K562 (cell line): ENCODE data around the gene CD300C. TPM values are rescaled to one million over a fixed set of nuclear protein-coding genes. Genes with fewer than 3 reads are reported as not detected.

Experiments used
- ATAC-seq: fragments of 200-7000 bp; cut with Tn5 transposase; 3 replicates; pipeline ENCODE4 v1.9.1; 2020; ENCODE audit warnings: moderate library complexity
- BruUV-seq: library from RNA; stranded (reverse); fragments of 400-500 nt; replicated peaks from 2 replicates; lab custom pipeline; 2021; lab: Mats Ljungman, UMichigan
- CTCF ChIA-PET: fragments of 300-600 bp; formaldehyde crosslinking; extraction: SDS; loops from one replicate; lab custom pipeline; 2021; ENCODE audit warnings: low intra/inter-chr PET ratio; lab: Yijun Ruan, JAX
- POLR2A ChIA-PET: fragments of 300-600, 350-650 bp; sonication (Branson Sonifier 250); formaldehyde crosslinking; extraction: SDS; loops from one replicate; lab custom pipeline; 2021; ENCODE audit warnings: antibody characterized with exemption, inconsistent platforms; lab: Yijun Ruan, JAX
- DNase-seq, 4 experiments: peaks; one replicate each; pipeline versions ENCODE4 v3.0.0 to v3.0.0-alpha.2; 2011 to 2018; ENCODE audit warnings: low spot score in 3 of 4, mixed read lengths in 3 of 4; ENCODE audit errors: extremely low read depth in 1 of 4
- FAIRE-seq: peaks from 2 replicates; lab custom pipeline; 2011; peaks lifted over from hg19 to GRCh38; lab: Jason Lieb, UNC
- H2AFZ ChIP-seq: 2 replicates; pipeline ENCODE4 v1.6.0; 2011; ENCODE audit warnings: low read depth, low read length, control low read depth, inconsistent platforms
- H3K27ac ChIP-seq: fragments of 200-600 bp; 3 replicates; pipeline ENCODE4 v1.8.0; 2011; ENCODE audit warnings: low read depth, mild to moderate bottlenecking, control low read depth, inconsistent platforms, low read length, moderate library complexity, mixed read lengths; ENCODE audit errors: extremely low read depth
- H3K27me3 ChIP-seq, 2 experiments: fragments of 300-600 bp in 1 of 2; 2 replicates in 1 of 2; 3 replicates in 1 of 2; pipeline versions ENCODE4 v1.6.0 to v1.8.0; 2011; ENCODE audit warnings: inconsistent platforms in 2 of 2, low read length in 2 of 2, mild to moderate bottlenecking in 1 of 2, mixed read lengths in 1 of 2, moderate library complexity in 1 of 2; ENCODE audit not compliant: control insufficient read depth in 2 of 2, insufficient read depth in 2 of 2
- H3K36me3 ChIP-seq: fragments of 300-600 bp; 3 replicates; pipeline ENCODE4 v1.8.0; 2011; ENCODE audit warnings: mild to moderate bottlenecking, low read length, inconsistent platforms; ENCODE audit not compliant: control insufficient read depth, insufficient read depth
- H3K4me1 ChIP-seq, 2 experiments: fragments of 200-600 bp in 1 of 2; replicated peaks in 1 of 2; 2 replicates in 1 of 2; 3 replicates in 1 of 2; pipeline versions ENCODE4 v1.5.1 to v1.8.0; 2011; ENCODE audit warnings: inconsistent platforms in 2 of 2, low read length in 2 of 2, mild to moderate bottlenecking in 1 of 2, mixed read lengths in 1 of 2, moderate library complexity in 1 of 2; ENCODE audit not compliant: control insufficient read depth in 2 of 2, insufficient read depth in 2 of 2
- H3K4me2 ChIP-seq: 2 replicates; pipeline ENCODE4 v1.6.1; 2011; ENCODE audit warnings: low read length, control low read depth, inconsistent platforms, mixed read lengths; ENCODE audit not compliant: insufficient read depth
- H3K4me3 ChIP-seq: fragments of 200-600 bp; sonication (generic), shearing (Covaris generic); 2 replicates; pipeline ENCODE4 v1.5.1; 2016; ENCODE audit warnings: control low read depth, inconsistent platforms
- H3K79me2 ChIP-seq: fragments of 200-600 bp; 3 replicates; pipeline ENCODE4 v1.8.0; 2011; ENCODE audit warnings: low read length, inconsistent platforms; ENCODE audit not compliant: control insufficient read depth, insufficient read depth
- H3K9ac ChIP-seq, 2 experiments: 2 replicates each; pipeline versions ENCODE4 v1.6.0 to v1.6.1; 2011; ENCODE audit warnings: low read depth in 2 of 2, low read length in 2 of 2, control low read depth in 1 of 2, inconsistent platforms in 1 of 2, mild to moderate bottlenecking in 1 of 2, mixed read lengths in 1 of 2; ENCODE audit not compliant: insufficient read depth in 1 of 2
- H3K9me1 ChIP-seq: one replicate; pipeline ENCODE4 v1.6.0; 2011; ENCODE audit warnings: inconsistent platforms, mild to moderate bottlenecking, low read length, moderate library complexity; ENCODE audit not compliant: control insufficient read depth, insufficient read depth
- H3K9me3 ChIP-seq: replicated peaks from 2 replicates; pipeline ENCODE4 v1.5.1; 2011; ENCODE audit warnings: low read depth, low read length, inconsistent platforms; ENCODE audit not compliant: control insufficient read depth, insufficient read depth
- H4K20me1 ChIP-seq: replicated peaks from 2 replicates; pipeline ENCODE4 v1.6.1; 2011; ENCODE audit warnings: low read length, inconsistent platforms, mixed read lengths; ENCODE audit not compliant: control insufficient read depth, insufficient read depth
- ATF3 ChIP-seq, 2 experiments: fragments of 450-650 bp in 1 of 2; sonication (generic) in 1 of 2; formaldehyde crosslinking in 1 of 2; IDR thresholded peaks in 1 of 2; conservative IDR thresholded peaks in 1 of 2; 2 replicates each; pipeline versions ENCODE4 v1.6.1 to v1.8.1; 2016 to 2023; ENCODE audit warnings: mild to moderate bottlenecking in 2 of 2, moderate library complexity in 2 of 2, inconsistent platforms in 1 of 2, missing genetic modification reagents in 1 of 2
- KDM1A ChIP-seq, 2 experiments: fragments of 450-650 bp; IDR thresholded peaks; 2 replicates each; pipeline ENCODE4 v1.6.1; 2016; ENCODE audit warnings: mild to moderate bottlenecking in 2 of 2
- ZNF197 ChIP-seq: fragments of 200-800 bp; sonication (Bioruptor generic); IDR thresholded peaks from 2 replicates; pipeline ENCODE4 v1.6.1; 2016; ENCODE audit warnings: low read depth, missing genetic modification characterization, missing compliant biosample characterization
- ZSCAN32 ChIP-seq: fragments of 450-650 bp; formaldehyde crosslinking; IDR thresholded peaks from 2 replicates; pipeline ENCODE4 v1.4.0; 2020; ENCODE audit warnings: mild to moderate bottlenecking, moderate library complexity
- WGBS: fragments of 100-300 bp; shearing (Covaris generic); methylation state at CpG from one replicate; pipeline ENCODE4 v1.1.6; 2016; ENCODE audit warnings: low coverage, mixed read lengths; ENCODE audit not compliant: insufficient coverage; ENCODE audit errors: missing lambda C conversion rate; 5-methylcytosine and 5-hydroxymethylcytosine counted together
- in situ Hi-C: fragments of 300-500 bp; cut with MboI; formaldehyde crosslinking; loops from 4 replicates; pipeline ENCODE4 v1.15.0; 2018; ENCODE audit warnings: inconsistent platforms, mixed read lengths
- intact Hi-C: fragments of 100-400 bp; cut with micrococcal nuclease; formaldehyde crosslinking; loops from 2 replicates; pipeline ENCODE4 v1.14.2; 2022
- polyA plus RNA-seq, 8 experiments: library from polyadenylated mRNA; depleted of rRNA in 4 of 8; stranded (reverse) in 5 of 8; unstranded in 3 of 8; fragments of >200 nt; fragmentation: Nextera tagmentation in 2 of 8; fragmentation: Illumina TruSeq in 1 of 8; extraction: Ambion mirVana in 2 of 8; extraction: Trizol in 1 of 8; gene quantifications; 2 replicates each; pipeline versions ENCODE4 v1.2.1 to v1.2.3, GENCODE V29; 2011 to 2014; ENCODE audit warnings: inconsistent platforms in 1 of 8, missing spikeins in 1 of 8
- total RNA-seq, 7 experiments: library from RNA; depleted of rRNA in 6 of 7; stranded (reverse); fragments of >200 nt in 6 of 7; fragmentation: Illumina TruSeq in 2 of 7; extraction: Trizol in 2 of 7; gene quantifications; 2 replicates each; pipeline versions ENCODE4 v1.2.1 to v1.2.3, GENCODE V29; 2011 to 2021; ENCODE audit warnings: low replicate concordance in 1 of 7
- TF ChIP-seq, protein P1 (sequence below): fragments of 450-650 bp; IDR thresholded peaks from 2 replicates; pipeline ENCODE4 v1.6.1; 2016

The CD300C gene
- total and polyA plus RNA-seq, 9 of the 15 experiments (the other 6 are each of a cell fraction or from before 2014, with no cell fraction given) = 0.04 to 0.16 (median 0.07) TPM; not detected in 6

DNA sequence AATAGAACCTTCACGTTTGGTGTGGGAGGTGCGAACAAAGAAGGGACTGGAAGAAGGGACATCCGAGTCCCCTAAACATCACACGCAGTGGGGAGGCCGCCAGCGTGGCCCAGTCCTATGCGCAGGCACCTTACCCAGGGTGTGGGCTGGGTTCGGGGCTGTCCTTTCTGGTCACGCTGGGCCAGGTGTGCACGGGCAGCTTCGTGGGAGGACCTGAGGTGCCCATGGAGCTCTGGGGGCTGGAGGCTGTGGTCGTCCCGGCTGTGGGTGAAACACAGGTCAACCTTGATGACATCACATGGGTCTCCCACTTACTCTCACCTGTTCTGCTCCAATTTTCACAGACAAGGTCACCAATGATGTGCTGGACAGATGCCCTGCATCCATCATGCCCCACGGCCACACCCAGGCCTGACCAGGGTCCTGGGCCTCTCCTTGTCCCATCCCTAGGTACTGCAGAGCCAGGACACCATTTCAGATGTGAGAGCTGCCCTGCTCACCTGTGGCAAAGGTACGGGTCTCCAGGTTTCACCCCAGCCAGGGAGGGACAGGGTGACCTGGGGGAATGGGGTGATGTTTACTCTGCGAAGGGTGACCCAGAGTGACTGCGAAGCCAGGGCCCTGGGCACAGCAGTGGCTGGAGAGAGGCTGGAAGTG, 3.1 kb downstream of the CD300C start (continued):
- TF ChIP-seq, protein P1, sequence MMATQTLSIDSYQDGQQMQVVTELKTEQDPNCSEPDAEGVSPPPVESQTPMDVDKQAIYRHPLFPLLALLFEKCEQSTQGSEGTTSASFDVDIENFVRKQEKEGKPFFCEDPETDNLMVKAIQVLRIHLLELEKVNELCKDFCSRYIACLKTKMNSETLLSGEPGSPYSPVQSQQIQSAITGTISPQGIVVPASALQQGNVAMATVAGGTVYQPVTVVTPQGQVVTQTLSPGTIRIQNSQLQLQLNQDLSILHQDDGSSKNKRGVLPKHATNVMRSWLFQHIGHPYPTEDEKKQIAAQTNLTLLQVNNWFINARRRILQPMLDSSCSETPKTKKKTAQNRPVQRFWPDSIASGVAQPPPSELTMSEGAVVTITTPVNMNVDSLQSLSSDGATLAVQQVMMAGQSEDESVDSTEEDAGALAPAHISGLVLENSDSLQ = no peak
- TF ChIP-seq ATF3 (IDR thresholded peaks at IDR 0.05) (no peak), ATF3 (CRISPR knock-in tag; conservative IDR thresholded peaks at IDR 0.05) (no peak), ZSCAN32 (CRISPR knock-in tag) (no peak)

DNA sequence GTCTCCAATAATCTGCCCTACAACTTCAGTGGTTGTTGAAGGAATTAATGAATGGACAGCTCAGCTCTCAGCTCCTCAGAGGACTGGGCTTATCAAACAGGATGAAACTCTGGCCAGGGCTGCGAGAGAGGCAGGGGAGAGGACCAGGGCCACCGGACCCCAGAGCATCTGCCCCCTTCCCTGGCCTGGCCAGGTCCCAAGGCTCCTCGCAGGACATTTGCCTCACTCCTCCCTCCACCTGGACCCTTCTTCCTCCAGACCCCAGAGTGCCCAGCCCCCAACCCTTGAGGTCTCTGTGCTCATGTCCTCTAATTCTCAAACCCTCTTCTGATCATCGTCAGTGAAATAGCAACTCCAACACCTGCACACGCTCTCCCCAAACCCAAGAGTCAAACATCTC, 3.7 kb downstream of the CD300C start:
- BruUV-seq = no TSS peak
- peaks cover 0 to 83% of the 10 kb centered on the region in 2 experiments; a peak in 3 of 5 replicates for H3K27me3 ChIP-seq
- no peak overlapping the region for H2AFZ ChIP-seq
- TF ChIP-seq ZNF197 (CRISPR knock-in tag) (no peak), KDM1A (IDR thresholded peaks at IDR 0.05) (no peak)
- TF ChIP-seq, all 486 proteins: peak for 0
- POLR2A ChIA-PET = no interaction called here
- Histone ChIP-seq H3K9me3 (no peaks in the 10 kb centered on the region), H3K27ac (no peak overlapping the region), H4K20me1 (no peaks in the 10 kb centered on the region; the same call in 1 of the 2 replicates), H3K36me3 (no peaks in the 10 kb centered on the region), H3K9ac (no peak overlapping the region), H3K4me2 (no peak overlapping the region), H3K4me3 (no peak overlapping the region), H3K9me1 (no peaks in the 10 kb centered on the region), H3K79me2 (no peaks in the 10 kb centered on the region), H3K4me1 (no peaks in the 10 kb centered on the region; a peak in 1 of 5 replicates)
- WGBS = 5% methylated on average over 5 of the region's 5 CpGs
- DNase-seq (no peak), ATAC-seq (no peak), FAIRE-seq (no peak)
- in situ Hi-C loops (no loop called here), intact Hi-C loops (no loop called here)
- CTCF ChIA-PET = no interaction called here
